NCI-H146 treated with DMSO at 0.1 percent for 48 hours (cell line): ENCODE results near the gene RPS8.
"Not testable (repeated sequence)": the region's sequence is repeated elsewhere in the genome, so short reads cannot be mapped to it uniquely, and the experiment has no call there.

Experiments
- DNase-seq: peaks from one replicate; lab custom pipeline; 2025; ENCODE audit not compliant: unreplicated experiment; lab: John Stamatoyannopoulos, UW

Gene RPS8

DNA sequence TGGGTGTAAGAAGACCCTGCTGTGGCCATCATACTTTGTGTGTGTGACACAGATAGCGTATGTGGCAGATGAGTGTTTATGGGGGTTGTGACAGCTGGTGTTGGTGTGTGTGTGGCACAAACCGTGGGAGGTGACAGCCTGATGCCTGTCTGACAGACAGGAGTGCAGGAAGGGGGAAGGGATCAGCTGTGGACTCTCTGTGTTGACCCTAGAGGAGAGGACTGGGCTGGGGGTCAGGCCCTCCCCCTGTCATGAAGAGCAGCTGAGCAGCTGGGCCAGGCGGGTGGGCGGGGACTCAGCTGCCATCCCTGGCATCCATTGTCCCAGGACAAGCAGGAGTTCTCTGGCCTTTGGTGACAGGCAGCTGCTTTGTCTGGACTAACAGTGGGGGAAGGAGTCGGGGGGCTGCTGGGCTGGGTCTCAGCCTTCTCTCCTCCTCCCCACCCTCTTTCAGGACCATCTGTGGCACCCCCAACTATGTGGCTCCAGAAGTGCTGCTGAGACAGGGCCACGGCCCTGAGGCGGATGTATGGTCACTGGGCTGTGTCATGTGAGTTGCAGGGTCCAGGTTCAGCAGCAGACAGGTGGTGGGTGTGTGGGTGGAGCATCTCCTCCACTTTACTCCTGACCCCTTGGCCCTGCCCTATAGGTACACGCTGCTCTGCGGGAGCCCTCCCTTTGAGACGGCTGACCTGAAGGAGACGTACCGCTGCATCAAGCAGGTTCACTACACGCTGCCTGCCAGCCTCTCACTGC lies 27.1 kb downstream of the RPS8 start:
- no peak for DNase-seq

DNA sequence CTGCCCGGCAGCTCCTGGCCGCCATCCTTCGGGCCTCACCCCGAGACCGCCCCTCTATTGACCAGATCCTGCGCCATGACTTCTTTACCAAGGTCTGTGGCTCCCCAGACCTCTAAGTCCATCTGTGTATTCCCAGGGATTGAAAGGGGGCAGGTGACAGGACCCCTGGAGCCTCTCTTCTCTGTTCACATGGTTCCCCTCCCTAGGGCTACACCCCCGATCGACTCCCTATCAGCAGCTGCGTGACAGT lies 27.6 kb downstream of the RPS8 start:
- DNase-seq, result no peak

DNA sequence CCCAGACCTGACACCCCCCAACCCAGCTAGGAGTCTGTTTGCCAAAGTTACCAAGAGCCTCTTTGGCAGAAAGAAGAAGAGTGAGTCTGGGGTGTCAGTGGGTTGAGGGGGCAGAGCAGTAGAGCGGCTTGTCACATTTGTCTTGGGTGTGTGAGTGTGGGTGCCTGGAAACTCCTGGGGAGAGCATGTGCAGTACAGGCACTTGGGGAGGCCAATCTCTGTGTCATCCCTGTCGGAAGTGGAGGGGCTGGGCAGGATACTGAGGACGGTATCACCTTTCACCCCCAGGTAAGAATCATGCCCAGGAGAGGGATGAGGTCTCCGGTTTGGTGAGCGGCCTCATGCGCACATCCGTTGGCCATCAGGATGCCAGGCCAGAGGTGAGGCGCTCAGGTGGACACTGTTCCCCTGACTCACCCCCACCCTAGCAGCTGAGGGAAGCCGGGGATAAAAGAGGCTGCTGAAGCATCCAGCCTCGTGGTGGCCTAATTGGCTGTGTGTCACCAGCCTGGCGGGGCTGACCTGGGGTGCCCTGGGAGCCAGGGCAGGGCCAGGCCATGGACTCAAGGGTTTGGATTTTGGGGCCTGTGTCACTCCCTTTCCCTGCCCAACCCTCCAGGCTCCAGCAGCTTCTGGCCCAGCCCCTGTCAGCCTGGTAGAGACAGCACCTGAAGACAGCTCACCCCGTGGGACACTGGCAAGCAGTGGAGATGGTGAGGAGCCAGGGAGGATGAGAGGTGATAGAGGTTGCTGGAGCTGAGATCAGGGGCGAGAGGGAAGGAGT lies 28.2 kb downstream of the RPS8 start:
- no peak for DNase-seq

DNA sequence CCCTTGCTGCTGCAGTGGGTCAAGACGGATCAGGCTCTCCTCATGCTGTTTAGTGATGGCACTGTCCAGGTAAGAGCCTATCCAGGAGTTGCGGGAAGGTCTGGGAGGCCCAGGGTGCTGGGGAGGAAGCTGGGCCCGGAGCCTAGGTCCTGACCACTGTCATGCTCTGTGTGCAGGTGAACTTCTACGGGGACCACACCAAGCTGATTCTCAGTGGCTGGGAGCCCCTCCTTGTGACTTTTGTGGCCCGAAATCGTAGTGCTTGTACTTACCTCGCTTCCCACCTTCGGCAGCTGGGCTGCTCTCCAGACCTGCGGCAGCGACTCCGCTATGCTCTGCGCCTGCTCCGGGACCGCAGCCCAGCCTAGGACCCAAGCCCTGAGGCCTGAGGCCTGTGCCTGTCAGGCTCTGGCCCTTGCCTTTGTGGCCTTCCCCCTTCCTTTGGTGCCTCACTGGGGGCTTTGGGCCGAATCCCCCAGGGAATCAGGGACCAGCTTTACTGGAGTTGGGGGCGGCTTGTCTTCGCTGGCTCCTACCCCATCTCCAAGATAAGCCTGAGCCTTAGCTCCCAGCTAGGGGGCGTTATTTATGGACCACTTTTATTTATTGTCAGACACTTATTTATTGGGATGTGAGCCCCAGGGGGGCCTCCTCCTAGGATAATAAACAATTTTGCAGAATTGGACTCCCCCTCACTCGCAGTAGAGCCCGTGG lies 30.1 kb downstream of the RPS8 start:
- DNase-seq, result no peak

DNA sequence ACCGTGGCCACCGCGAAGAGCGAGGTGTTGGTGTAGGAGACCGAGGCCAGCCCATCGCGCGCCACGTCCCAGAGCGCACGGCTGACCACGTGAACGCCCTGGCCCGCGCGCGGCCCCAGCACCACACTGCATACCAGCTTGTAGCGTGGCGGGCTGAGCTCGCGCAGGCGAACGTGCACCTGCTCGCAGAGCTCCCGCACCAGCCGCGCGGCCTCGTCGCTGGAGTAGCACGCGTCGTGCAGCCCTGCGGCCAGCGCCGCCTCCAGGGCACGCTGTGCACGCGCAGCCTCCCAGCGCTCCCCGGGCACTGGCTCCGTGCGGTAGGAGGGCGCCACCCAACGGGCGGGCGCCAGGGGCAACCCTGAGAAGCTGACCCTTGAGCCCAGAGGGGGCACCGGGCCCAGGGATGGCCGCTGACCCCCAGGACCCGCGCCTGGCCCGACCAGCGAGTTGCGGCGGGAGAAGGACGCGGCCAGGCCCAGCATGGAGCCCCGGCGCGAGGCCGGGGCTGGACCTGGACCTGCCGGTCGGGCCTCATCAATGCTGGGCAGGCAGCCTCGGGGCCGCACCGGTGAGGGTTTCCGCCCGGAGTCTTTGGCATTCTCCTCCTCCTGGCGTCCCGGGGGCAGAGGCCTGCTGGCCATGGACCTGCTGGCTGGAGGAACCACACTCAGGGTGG lies 30.8 kb downstream of the RPS8 start:
- DNase-seq, result no peak

DNA sequence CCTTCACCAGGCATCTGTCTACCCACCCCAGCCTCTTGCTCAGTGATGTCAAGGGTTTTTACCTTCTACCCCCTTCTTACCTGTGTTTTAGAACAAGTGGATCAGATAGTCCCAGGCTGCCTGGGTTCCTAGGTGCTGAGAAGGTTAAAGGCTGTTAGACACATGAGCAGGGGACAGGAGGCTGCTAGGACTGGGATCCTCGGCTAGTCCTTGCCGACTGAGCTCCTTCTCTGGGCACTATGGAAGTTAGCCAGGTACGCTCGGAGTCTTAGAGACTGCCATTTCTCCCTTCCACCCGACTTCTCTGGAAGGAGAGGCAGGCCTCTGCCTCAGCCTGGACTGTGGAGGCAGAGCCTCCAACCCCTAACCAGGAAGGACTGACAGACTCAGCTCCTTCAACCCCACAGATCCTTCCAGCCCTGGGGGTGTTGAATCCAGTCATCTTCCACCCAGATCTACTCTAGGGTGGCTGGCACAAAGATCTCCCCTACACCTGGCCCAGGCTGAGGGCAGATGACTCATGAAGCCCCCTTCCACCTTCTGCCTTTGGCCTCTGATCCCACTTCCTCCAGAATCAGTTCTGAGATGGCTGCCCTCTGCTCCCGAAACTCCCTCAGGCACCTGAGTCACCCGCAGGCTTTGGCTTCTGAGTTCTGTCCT lies 31.5 kb downstream of the RPS8 start, which contains the start of gene DYNLT4:
TSS of gene DYNLT4 (minus strand) at position 648 of the 660 bp plus-strand sequence. CDS start 683 bp downstream, outside the sequence.
- DNase-seq, result no peak

DNA sequence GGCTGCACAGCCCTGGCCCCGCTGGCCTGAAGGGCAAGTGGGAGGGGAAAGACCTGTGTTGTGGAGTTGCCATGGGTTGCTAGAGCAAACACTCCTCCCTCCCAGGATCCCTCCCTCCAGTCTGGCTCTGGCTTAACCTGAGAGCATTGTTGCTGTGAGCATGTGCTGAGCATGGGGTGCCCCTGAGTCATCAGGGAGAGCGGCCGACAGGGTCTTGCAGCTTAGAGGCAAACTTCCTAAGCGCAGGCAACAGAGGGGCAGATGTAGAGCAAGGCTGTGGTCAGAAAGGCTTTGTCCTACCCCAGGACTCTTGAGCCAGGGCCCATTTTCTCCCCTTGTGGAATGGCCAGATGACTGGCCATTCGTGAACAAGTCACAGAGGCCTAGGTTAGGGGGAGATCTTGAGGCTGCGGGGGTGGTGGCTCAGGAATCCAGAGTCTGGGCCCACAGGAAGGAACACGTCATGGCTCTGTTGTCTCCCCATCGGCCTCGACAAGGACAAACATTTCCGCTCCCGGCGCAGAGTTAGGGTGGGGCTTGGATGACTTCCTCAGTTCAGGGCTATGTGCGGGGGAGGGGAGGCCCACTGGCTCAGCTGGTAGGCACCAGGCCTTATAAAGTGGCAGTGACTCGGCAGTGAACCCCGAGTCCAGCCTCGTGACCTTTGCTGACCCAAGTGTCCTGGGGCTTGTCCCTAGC lies 32.2 kb downstream of the RPS8 start:
- DNase-seq, result no peak

DNA sequence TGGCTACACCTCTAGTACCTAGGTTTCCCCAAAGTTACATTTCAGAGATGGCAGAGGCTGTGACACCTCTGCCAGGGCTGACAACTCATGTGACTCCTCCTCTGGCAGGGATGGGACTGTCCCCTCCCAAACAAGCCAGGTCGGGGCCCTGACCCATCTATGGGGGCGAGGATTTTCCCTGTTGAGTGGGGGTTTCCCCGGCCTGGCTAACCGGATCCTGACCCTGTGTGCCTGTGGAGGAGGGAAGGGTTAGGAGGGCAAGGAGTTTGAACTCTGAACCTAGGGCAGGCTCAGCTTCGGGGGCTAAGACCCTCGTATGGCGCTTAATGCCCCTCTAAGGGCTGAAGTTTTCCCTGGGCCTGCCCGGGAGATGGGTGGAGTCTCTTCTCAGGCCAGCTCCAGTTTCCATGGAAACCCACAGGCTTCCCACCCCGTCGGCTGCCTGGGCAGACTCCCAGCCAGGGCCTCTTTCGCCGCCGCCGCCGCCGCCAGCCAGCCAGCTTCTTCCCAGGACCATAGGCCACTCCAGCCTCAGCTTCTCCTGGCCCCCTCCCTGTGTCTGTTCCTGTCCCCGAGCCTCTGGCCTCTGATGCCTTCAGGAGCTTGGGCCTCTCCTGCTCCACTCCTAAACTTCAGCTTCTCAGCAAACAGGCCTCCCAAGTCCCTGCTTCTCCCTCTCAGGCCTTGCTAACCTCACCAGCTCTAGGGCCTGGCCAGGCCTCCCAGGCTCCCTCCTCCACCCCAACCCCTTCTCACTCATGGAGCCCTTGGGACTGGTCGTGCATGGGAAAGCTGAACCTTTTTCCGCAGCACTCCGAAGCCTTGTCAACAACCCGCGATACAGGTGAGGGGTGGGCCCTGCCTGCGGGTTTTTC lies 33.0 kb downstream of the RPS8 start, which contains the start of gene BTBD19:
TSS of gene BTBD19 (plus strand) at position 461 of the 875 bp plus-strand sequence. CDS start at position 759, 298 bp downstream.
- DNase-seq, result no peak

DNA sequence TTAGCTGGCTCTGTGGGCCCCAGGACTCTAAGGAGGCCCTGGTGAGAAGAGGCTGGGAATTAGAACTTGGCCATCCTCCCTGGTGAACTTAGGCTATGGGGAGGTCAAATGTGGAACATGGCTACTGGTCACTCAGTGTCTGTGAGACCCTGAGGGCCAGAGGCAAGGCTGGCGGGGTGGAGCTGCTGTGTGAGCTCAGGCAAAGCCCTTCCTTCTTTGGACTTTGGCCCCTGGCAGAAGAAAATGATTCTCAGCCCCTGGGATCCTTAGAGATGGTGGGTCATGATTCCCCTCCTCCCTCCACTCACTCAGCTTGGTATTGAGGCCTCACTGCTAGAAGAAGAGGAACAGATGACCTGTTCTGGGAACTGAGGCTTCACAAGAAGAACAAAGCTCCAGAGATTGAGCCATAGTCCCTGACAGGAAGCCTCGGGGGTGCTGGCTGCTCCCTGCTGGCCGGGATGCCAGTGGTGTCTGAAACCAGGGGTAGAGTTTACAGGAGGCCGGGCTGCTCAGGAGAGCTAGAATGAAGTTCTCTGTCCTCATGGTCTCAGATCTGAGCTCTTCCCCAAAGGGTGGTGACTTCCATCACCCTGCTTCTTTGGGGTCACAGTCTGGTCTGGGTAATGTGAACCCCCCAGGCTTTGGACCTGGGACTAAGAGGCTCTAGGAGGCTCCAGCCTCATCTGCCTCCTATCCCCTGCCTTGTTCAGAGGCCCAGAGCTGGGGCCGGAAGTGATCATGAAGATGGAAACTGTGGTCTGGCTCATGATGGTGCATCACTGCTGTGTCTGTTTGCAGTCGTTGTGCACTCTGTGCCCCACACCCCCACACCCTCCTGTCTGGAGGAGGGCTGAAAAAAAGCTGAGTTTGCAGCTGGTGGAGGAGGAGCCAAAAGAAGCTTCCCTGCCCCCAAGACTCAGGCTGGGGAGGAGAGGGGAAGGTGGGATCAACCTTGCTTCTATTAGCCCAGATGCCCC lies 33.9 kb downstream of the RPS8 start:
- no peak for DNase-seq

DNA sequence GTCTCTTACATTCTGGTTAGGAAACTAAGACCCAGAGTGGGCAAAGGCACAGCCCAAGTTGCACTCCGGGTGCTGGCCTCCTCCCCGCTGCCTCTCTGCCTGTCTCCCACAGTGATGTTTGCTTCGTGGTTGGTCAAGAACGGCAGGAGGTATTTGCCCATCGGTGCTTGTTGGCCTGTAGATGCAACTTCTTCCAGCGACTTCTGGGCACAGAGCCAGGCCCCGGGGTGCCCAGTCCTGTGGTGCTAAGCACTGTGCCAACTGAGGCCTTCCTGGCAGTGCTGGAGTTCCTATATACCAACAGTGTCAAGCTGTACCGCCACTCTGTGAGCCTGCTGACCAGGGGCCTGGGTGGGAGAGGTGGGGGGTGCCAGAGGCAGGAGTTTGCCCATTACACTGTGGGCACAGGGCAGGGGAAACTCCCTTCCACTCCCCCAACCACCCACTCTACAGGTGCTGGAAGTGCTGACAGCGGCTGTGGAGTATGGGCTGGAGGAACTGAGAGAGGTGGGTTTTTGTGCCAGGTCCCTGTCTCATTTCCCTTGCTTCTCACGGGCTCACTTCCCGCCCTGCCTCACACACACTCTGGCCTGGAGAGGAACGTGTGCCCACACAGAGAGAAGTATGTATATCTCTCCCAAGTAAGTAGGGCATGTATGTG lies 34.9 kb downstream of the RPS8 start:
- DNase-seq, result no peak

DNA sequence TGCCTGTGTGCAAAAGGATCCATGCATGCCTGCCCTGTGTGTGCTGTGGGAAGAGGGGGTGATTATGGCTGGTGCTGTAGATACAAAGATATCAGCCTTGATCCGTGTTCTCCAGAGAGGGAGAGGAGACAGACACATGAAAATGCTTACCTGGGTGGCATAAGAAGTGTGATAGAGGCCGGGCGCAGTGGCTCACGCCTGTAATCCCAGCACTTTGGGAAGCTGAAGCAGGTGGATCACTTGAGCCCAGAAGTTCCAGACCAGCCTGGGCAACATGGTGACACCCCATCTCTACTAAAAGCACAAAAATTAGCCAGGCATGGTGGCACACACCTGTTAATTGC lies 35.4 kb downstream of the RPS8 start:
- not testable (repeated sequence) for DNase-seq

DNA sequence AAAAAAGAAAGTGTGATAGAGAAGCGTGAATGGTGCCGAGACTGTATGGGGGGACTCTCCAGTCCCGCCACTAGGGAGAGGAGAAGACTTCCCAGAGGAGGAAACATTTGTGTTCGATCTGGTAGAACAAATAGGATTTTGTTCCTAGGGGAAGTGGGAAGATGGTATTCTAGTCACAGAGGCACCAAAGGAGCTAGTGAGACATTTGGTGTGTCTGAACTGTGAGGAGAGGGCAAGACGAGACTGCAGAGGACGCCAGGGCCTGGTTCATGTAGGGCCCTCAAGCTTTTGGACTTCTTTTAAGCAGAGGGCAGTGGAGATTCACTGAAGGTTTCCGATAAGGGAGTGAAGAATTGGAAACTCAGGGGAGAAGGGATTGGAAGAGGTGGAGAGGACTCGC lies 35.9 kb downstream of the RPS8 start:
- no peak for DNase-seq

DNA sequence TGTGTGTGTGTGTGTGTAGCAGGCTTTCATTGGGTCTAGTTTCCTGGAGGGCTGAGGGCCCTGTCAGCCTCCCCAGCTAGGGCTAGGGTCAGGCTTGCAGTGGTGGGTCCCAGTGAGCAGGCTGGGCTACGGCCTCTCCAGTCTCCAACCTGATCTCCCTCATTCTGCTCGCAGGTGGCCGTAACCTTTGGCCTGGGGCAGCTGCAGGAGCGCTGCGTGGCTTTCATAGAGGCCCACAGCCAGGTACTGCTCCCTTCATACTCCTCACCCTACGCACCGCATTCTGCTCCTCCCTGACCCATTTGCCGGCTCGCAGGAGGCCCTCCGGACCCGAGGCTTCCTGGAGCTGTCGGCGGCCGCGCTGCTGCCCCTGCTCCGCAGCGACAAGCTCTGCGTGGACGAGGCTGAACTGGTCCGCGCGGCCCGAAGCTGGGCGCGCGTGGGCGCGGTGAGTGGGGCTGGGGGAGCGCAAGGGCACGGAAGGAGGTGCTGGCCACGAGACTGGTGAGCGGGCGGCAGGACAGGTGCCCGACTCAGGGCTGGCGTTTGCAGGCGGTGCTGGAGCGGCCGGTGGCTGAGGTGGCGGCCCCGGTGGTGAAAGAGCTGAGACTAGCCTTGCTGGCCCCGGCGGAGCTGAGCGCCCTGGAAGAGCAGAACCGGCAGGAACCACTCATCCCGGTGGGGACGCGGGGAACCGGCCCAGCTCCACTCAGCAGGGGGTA lies 37.6 kb downstream of the RPS8 start:
- DNase-seq, result no peak

DNA sequence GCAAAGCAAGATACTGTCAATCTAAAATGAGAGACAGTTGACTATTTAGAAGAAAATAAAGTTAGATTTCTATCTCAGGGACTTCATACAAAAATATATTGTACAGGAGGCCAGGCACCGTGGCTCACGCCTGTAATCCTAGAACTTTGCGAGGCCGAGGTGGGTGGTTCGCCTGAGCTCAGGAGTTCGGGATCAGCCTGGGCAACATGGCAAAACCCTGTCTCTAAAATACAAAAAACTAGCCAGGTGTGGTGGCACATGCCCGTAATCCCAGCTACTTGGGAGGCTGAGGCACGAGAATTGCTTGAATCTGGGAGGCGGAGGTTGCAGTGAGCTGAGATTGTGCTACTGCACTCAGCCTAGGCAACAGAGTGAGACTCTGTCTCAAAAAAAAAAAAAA lies 40.6 kb downstream of the RPS8 start:
- DNase-seq, result not testable (repeated sequence)

DNA sequence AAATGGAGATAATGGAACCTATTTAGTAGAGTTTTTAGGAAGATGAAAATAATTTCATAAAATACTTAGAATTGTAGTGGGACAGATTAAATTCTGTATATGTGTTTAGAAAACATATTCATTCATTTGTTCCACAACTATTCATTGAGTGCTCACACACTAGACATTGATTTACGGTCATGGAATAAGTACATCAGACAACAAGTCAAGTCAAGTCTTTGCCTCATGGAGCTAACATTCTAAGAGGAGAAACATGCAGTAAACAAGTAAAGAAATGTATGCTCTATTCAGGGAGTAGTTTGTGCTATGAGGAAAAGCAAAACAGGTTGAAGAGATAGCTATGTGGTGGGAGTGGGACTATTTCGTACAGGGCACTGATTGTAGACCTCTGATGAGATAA lies 42.0 kb downstream of the RPS8 start:
- no peak for DNase-seq

DNA sequence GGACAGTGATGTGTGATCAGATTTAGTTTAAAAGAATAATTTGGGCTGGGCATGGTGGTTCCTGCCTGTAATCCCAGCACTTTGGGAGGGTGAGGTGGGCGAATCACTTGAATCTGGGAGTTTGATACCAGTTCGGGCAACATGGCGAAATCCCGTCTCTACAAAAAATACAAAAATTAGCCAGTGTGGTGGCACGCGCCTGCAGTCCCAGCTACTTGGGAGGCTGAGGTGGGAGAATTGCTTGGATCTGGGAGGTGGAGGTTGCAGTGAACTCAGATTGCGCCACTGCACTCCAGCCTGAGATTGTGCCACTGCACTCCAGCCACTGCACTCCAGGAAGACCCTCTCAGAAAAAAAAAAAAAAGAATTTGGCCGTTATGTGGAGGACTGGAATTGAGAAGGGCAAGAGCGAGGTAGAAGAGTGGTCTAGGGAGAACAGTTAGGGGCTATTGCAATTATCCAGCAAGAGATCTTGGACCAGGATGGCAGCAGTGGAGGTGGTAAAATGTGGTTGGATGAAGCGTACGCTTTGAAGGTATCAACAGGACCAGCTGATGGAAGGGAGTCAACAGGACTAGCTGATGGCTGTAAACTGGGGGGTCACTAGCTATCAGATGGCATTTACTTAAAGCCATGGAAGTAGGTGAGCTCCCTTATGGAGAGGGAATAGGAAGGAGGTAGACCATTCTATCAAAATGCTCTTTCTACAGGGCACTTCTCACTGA lies 42.6 kb downstream of the RPS8 start:
- no peak for DNase-seq
